GM15510 (cell line): Measurements from ENCODE around the gene OR11A1.

Source experiments
- POLR2A ChIP-seq: IDR thresholded peaks from 3 replicates; pipeline ENCODE4 v1.6.1; 2011; ENCODE audit warnings: borderline replicate concordance; ENCODE audit not compliant: insufficient read length; ENCODE audit errors: extremely low read depth

Gene OR11A1

DNA sequence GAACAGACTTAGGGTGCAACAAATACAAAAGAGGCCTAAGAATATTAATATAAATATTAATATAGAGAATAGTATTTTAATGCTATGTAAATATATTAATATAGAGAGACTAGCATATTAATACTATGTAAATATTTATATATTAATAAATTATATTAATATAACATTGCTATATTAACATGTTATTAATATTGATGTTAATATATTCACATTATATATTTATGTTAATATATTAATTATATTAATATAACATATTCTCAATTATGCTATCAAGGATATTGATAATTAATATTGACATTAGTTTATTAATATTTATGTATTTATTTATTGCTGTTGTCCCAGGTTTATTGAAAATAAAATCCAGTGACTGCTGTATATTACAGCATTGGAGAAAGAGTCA lies 32.0 kb upstream of the OR11A1 start:
- TF ChIP-seq POLR2A, result no peak

DNA sequence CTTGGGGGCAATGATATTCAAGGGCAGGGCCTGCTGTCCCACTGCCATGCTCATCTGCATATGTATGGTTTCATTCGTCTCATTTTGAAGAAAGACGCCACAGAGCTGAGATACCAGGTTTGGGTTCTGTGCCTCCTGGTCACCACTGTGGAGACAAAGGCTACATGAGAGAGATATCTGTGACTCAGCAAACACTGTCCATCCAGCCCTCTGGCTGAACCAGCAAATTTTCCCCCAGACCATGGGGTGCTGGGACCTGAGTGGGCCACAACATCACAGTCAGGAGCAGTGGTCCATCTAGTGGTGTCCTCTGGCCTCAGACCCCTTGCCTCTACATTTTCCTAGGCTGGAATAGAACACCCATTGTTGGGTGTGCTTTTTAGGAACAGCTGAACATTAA lies 30.8 kb upstream of the OR11A1 start, which contains the start of gene MAS1L:
TSS of gene MAS1L (minus strand) at position 297 of the 400 bp plus-strand sequence. CDS start at position 243, 54 bp downstream.
- no peak for TF ChIP-seq POLR2A

DNA sequence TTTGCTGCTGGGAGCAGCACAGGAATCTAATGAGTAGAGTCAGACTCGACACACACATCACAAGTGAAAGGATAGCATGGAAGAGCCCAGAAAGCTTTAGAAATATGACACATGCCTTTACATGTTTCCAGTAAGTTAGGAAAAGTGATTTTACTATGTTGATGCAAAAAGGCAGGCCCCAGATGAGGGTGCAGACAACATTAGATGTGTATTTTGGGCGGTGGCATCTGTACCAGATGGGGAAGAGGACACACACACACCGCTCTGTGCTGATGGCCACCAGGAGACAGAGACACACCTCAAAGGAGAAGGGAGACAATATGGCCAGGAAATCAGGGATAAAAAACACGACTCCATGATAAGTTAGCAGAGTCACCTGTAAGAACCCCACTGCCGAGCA lies 30.3 kb upstream of the OR11A1 start:
- no peak for TF ChIP-seq POLR2A

DNA sequence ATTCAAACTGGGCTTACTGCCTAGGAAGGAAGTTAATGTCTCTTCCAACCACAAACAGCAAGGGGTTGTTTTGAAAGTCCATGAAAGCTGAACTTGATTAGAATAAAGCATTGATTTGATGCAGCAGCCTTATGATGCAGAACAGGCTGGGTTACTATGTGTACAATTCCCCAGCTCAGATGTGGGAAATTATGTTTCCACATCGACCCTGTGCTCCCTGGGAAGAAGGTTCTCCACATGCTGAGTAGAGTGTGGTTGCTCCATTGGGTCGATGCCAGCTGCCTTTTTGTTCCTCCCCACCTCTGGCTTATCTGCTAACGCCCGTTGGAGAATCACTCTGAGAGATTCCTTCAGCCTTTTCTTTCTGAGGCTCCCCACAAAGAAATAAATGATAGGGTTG lies 29.7 kb upstream of the OR11A1 start:
- TF ChIP-seq POLR2A, result no peak

DNA sequence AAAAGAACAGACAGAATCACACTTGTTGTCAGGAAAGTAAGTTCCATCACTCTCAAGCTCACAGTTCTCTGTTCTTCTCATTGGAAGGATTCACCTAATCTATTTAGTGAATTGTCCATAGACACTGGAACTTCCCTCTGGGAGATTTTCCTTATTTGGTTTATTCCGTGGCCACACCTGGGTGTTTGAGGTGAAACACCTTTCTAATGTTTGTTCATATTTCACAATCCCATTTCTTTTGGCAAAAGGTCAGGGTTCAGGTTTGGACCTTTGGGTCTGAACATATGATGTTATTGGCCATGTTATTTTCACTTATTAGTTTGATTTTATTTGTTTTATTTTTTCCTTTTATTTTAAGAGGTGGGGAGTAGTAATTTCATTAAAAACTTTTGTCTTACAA lies 26.9 kb upstream of the OR11A1 start:
- no peak for TF ChIP-seq POLR2A

DNA sequence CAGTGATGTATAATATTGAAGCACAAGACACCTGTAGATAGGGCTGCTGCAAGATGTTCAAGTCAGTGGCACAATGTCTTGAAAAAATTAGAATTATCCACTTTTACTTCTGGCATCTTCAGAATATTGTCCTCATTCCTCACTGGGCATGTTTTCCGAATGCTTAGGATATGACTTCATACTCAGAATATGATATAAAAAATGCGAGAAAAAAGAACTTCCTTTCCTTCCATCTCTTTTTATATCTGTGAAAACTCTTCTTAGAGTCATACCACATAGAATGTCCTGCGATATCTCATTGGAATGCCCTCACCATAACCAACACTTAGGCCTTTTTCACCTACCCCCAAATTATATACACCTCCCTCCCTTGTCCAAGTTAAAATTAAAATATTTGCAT lies 26.3 kb upstream of the OR11A1 start:
- no peak for TF ChIP-seq POLR2A

DNA sequence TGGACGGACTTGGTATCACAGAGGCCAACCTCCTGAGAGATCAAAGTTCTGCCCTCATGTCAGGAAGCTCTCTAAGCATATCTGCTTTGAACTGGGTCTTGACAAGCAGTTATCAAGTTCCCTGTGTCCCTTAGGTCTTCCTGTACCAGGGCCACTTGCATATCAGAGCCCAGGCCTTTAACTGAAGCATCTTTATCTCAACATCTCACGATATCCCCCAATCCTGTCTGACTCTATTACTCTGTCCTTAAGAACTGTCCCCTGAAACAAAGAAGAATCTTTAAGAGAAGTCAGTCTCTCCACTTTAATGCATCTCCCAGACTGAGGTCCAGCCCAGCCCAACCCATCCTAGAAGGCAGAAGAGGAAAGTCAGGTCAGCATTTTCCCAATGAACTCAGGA lies 22.7 kb upstream of the OR11A1 start:
- TF ChIP-seq POLR2A, result no peak

DNA sequence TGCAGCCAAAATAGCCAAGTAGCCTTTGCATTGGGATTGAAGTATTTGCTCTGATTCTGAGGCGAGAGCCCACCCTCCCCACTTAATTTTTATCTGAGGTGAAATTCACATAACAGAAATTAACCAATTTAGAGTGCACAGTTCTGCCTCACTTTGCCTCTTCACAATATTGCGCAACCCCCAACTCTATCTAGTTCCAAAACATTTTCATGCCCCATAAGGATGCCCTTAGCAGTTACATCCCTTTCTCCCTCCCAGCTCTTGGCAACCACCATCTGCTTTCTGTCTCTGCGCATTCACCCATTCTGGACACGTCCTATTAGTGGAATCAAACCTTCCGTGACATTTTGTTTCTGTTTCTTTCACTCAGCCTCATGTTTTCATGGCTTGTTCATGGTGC lies 21.9 kb upstream of the OR11A1 start:
- no peak for TF ChIP-seq POLR2A

DNA sequence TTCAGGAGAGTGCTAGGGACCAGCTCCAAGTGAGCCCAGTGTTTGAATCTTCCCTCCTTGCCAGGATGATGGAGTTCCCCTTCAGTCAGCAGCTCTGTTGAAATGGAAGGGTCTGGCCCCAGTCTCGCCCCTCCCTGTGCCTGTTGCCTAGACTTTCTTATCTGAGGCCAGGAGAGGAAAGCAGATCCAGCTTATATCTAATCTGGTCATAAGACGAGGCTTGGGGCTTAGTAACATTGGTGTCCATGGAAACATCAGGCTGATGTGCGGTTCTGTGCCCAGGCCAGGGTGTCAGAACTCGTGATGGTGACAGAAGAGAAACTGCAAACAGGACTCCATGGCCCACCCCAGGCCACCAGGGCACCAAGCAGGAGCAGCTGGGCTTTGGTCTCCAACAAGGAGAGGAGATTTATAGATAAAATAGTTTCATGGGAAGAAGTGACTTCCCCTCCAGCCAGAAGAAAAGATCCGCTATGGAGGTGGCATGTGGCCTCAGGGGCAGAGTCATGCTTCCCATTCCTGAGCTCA lies 21.1 kb upstream of the OR11A1 start:
- no peak for TF ChIP-seq POLR2A

DNA sequence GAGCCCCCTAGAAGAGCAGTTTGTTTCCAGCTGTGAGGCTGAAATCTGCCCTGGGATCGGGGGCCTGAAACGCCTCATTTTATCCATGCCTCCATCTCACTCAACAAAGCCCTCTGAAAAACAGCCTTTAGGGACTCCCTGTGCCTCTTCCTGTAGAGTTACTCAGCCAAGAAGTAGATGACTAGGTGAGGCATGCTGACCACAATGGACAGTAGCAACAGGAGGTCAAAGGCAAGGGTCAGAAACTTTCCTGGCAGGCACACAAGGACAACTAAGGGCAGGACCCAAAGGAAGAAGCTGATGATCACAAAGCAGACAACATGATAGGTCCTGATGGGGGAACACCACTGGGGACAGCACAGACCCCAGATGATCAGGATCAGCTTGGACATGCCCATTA lies 18.1 kb upstream of the OR11A1 start:
- no peak for TF ChIP-seq POLR2A

DNA sequence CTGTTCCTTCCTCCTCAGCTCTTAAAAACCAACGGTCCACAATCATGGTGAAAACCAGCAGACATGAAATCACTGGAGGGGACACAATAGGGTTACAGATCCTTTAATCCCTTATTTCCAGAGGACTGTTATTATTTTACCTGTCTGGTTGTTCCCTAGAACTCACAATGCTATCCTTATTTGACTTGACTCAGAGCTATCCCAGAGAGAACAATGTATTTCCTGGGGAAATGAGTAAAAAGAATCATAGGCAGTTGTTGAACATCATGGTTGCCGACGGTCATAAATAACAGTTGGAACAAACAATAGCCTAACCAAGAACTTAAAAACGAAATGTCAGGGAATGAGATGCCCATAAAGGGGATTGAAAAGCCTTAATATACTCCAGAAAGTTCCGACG lies 9.4 kb upstream of the OR11A1 start:
- TF ChIP-seq POLR2A, result no peak

DNA sequence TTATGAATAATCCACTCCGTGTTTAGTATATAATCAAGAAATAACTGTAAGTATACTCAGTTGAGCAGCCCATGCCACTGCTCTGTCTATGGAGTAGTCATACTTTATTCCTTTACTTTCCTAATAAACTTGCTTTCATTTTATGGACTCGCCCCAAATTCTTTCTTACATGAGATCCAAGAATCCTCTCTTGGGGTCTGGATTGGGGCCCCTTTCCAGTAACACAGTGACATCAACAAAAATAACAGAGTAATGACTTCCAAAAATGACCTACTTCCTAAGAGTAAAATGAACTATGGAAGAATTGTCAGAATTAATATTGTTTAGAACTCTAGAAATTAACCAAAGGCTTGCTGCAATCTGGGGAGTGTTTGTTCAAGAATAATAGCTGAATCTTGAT lies 8.9 kb upstream of the OR11A1 start:
- TF ChIP-seq POLR2A, result no peak

DNA sequence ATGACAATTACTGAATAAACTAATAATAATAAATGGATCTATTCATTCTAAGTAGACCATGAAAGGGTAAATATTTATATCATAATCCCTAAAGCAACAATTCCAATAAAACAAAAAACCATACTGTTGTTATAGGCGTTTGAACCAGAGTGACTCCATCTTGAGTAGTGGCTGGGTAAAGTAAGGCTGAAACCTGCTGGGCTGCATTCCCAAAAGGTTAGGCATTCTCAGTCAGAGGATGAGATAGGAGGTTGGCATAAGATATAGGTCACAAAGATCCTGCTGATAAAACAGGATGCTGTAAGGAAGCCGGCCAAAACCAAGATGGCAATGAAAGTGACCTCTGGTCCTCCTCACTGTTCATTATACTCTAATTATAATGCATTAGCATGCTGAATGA lies 8.4 kb upstream of the OR11A1 start:
- no peak for TF ChIP-seq POLR2A

DNA sequence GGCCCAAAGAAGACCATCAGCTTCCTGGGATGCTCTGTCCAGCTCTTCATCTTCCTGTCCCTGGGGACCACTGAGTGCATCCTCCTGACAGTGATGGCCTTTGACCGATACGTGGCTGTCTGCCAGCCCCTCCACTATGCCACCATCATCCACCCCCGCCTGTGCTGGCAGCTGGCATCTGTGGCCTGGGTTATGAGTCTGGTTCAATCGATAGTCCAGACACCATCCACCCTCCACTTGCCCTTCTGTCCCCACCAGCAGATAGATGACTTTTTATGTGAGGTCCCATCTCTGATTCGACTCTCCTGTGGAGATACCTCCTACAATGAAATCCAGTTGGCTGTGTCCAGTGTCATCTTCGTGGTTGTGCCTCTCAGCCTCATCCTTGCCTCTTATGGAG lies 5.2 kb upstream of the OR11A1 start:
- TF ChIP-seq POLR2A, result no peak

DNA sequence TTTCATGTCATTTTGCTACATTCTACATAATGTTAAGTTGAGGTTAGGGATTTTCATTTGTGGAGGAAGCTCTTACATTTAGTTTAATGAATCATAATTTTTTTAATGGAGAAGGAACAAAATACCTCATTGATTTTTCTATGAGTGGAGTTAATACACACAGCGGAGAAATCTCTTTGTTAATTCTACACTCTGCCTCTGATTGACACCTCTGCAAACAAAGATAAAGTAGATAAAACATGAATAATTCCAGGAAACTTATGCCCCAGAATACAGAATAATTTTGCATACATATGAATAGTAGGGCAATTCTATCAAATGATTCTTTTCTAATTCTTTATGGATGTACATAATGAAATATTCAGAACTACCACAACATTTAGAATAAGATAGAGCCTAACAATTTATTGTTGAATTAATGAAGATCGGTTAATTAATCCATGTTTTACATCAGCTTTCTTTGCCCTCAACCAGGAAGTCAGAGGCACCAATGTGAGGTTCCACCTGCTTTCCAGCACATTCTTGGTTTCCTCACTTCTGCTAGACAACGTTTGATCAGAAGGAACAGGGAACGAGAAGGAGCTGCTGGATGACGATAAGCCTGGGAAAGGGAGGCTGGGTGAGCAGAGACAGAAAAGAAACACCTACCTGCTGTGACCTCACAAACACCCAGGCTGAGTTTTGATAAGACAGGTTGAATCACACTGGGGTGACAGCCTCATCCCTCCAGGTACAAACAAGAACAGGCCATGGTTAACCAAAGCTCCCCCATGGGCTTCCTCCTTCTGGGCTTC lies 4.3 kb upstream of the OR11A1 start:
- no peak for TF ChIP-seq POLR2A

DNA sequence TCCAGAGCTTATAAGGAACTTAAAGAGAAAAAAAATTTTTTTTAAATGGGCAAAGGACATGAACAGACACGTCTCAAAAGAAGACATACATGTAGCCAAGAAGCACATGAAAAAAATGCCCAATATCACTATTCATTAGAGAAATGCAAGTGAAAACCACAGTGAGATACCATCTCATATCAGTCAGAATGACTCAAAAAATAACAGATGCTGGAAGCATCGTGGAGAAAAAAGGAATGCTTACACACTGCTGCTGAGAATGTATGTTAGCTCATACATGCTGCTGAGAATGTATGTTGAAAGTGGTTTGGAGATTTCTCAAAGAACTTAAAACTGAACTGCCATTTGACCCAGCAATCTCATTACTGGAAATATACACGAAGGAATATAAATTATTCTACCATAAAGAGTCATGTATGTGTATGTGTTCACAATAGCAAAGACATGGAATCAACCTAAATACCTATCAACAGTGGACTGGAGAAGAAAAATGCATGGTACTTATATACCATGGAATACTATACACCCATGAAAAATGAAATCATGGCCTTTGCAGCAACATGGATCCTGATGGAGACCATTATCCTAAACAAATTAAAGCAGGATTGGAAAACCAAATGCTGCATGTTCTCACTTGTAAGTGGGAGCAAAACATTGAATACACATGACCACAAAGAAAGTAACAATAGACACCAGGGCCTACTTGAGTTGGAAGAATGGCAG lies 5.2 kb downstream of the OR11A1 start:
- no peak for TF ChIP-seq POLR2A

DNA sequence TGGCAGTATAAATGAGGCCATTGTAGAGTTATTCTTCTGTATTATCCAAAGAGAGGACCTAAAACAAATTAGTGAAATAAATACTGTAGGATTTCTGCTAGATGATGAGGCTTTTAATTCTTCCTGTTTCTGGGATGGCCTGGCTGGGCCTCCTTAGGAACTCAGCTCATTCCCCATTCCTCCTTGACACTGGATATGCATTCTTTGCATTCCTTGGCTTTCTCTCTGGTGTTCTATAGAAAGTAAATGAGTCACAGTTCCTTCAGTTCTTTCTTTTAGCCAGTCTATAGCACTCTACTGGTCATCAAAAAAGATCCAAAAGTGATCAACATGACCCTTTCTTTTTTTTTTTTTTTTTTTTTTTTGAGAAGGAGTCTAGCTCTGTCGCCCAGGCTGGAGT lies 9.2 kb downstream of the OR11A1 start:
- TF ChIP-seq POLR2A, result no peak

DNA sequence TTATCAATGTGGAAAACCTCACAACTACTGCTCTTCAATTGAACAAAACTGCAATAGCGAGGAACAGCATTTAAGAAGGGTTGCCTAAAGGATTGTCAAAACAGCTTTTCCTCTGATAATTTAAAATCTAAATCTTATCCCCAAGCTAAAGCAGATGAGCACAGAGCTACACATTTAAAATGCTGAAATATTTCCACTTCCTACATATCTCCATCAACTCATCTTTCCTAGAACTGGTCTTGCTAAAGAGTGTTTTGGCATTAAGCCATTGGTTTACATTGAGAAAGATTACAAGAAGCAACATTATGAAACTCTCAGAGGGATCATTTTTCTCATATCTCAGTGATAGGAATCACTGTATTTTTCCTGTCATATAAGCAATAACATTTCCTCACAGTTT lies 14.2 kb downstream of the OR11A1 start:
- no peak for TF ChIP-seq POLR2A
